HepG2 (cell line): ENCODE results near the gene PHACTR3. TPM values are rescaled to one million over a fixed set of nuclear protein-coding genes. Genes with fewer than 3 reads are reported as not detected.

ENCODE experiments used
- ATAC-seq: fragments of 200-7000 bp; cut with Tn5 transposase; 3 replicates; pipeline ENCODE4 v1.9.1; 2020; ENCODE audit warnings: mild to moderate bottlenecking, moderate library complexity
- BruUV-seq: library from RNA; stranded (reverse); fragments of 400-500 nt; replicated peaks from 2 replicates; lab custom pipeline; 2021; lab: Mats Ljungman, UMichigan
- CTCF ChIA-PET: fragments of 300-600 bp; formaldehyde crosslinking; extraction: SDS; loops from one replicate; lab custom pipeline; 2021; ENCODE audit warnings: low total read pairs, inconsistent platforms, low intra/inter-chr PET ratio; lab: Yijun Ruan, JAX
- POLR2A ChIA-PET: fragments of 350-600 bp; sonication (Branson Sonifier 250); formaldehyde crosslinking; loops from one replicate; lab custom pipeline; 2020; ENCODE audit warnings: antibody characterized with exemption, inconsistent platforms; lab: Yijun Ruan, JAX
- DNase-seq: peaks from one replicate; pipeline ENCODE4 v3.0.0-alpha.2; 2015; ENCODE audit warnings: low spot score
- FAIRE-seq: peaks from 3 replicates; lab custom pipeline; 2011; peaks lifted over from hg19 to GRCh38; lab: Jason Lieb, UNC
- H2AFZ ChIP-seq: one replicate; pipeline ENCODE4 v1.6.1; 2011; ENCODE audit warnings: low read length, inconsistent platforms
- H3K27ac ChIP-seq: fragments of 300-600 bp; 3 replicates; pipeline ENCODE4 v1.8.0; 2011; ENCODE audit warnings: mixed run types, mild to moderate bottlenecking, mixed read lengths, low read length, inconsistent platforms; ENCODE audit not compliant: insufficient read depth; ENCODE audit errors: extremely low read length
- H3K27me3 ChIP-seq, 2 experiments: fragments of 200-600 bp in 1 of 2; 2 replicates in 1 of 2; 3 replicates in 1 of 2; pipeline versions ENCODE4 v1.6.0 to v1.8.0; 2011; ENCODE audit warnings: low read length in 2 of 2, mild to moderate bottlenecking in 2 of 2, moderate library complexity in 2 of 2, inconsistent platforms in 1 of 2; ENCODE audit not compliant: insufficient read depth in 2 of 2, control insufficient read depth in 1 of 2
- H3K36me3 ChIP-seq, 2 experiments: fragments of 200-600 bp in 1 of 2; replicated peaks in 1 of 2; 2 replicates in 1 of 2; 3 replicates in 1 of 2; pipeline versions ENCODE4 v1.5.1 to v1.8.0; 2011; ENCODE audit warnings: low read length in 2 of 2, inconsistent platforms in 1 of 2; ENCODE audit not compliant: insufficient read depth in 2 of 2, control insufficient read depth in 1 of 2
- H3K4me1 ChIP-seq: 2 replicates; pipeline ENCODE4 v1.5.1; 2012; ENCODE audit warnings: low read length, inconsistent platforms; ENCODE audit not compliant: insufficient read depth
- H3K4me2 ChIP-seq: 2 replicates; pipeline ENCODE4 v1.6.0; 2011; ENCODE audit warnings: low read depth, low read length, inconsistent platforms
- H3K4me3 ChIP-seq, 3 experiments: fragments of 200-600 bp in 1 of 3; sonication (generic), shearing (Covaris generic) in 1 of 3; replicated peaks in 1 of 3; 2 replicates each; pipeline ENCODE4 v1.5.1; 2011 to 2016; ENCODE audit warnings: low read length in 3 of 3, inconsistent platforms in 2 of 3, low read depth in 2 of 3, mild to moderate bottlenecking in 2 of 3, control low read depth in 1 of 3, mixed read lengths in 1 of 3; ENCODE audit not compliant: insufficient read depth in 1 of 3
- H3K79me2 ChIP-seq: one replicate; pipeline ENCODE4 v1.6.1; 2011; ENCODE audit warnings: low read length, inconsistent platforms; ENCODE audit not compliant: insufficient read depth
- H3K9ac ChIP-seq: 2 replicates; pipeline ENCODE4 v1.6.0; 2011; ENCODE audit warnings: mild to moderate bottlenecking, low read depth, low read length, inconsistent platforms; ENCODE audit not compliant: insufficient read depth
- H3K9me3 ChIP-seq: 2 replicates; pipeline ENCODE4 v1.5.1; 2012; ENCODE audit warnings: mild to moderate bottlenecking, low read length
- H4K20me1 ChIP-seq: 2 replicates; pipeline ENCODE4 v1.6.0; 2011; ENCODE audit warnings: inconsistent platforms, mild to moderate bottlenecking, low read length, moderate library complexity; ENCODE audit not compliant: insufficient read depth
- AGO1 ChIP-seq: fragments of 200-400 bp; formaldehyde crosslinking; IDR thresholded peaks from 2 replicates; pipeline ENCODE4 v1.6.1; 2017; ENCODE audit warnings: mild to moderate bottlenecking, low read depth, low read length, moderate library complexity; ENCODE audit not compliant: poor library complexity, severe bottlenecking
- ARNT2 ChIP-seq: sonication (generic); formaldehyde crosslinking; IDR thresholded peaks from 2 replicates; pipeline ENCODE4 v1.8.0; 2022; ENCODE audit warnings: mild to moderate bottlenecking, low read depth, missing genetic modification reagents, moderate library complexity
- BHLHE40 ChIP-seq: IDR thresholded peaks from 2 replicates; pipeline ENCODE4 v1.6.1; 2011; ENCODE audit warnings: low read length, improper control_type of control experiment
- BORCS8-MEF2B ChIP-seq: sonication (generic); formaldehyde crosslinking; IDR thresholded peaks from 2 replicates; pipeline ENCODE4 v1.8.0; 2022; ENCODE audit warnings: mild to moderate bottlenecking, missing genetic modification reagents
- DNMT1 ChIP-seq: sonication (generic); formaldehyde crosslinking; IDR thresholded peaks from 2 replicates; pipeline ENCODE4 v1.5.1; 2020; ENCODE audit warnings: mild to moderate bottlenecking, missing genetic modification reagents
- IKZF5 ChIP-seq: IDR thresholded peaks from 2 replicates; pipeline ENCODE4 v1.6.1; 2018; ENCODE audit warnings: missing genetic modification reagents, mild to moderate bottlenecking, missing compliant biosample characterization
- SUZ12 ChIP-seq: fragments of 150-350 bp; IDR thresholded peaks from 2 replicates; pipeline ENCODE4 v1.6.1; 2014; ENCODE audit warnings: low read depth, low read length
- TCF12 ChIP-seq, 2 experiments: fragments of 450-650 bp in 1 of 2; sonication (generic) in 1 of 2; formaldehyde crosslinking in 1 of 2; IDR thresholded peaks; 2 replicates each; pipeline versions ENCODE4 v1.6.1 to v1.8.0; 2017 to 2022; ENCODE audit warnings: antibody characterized with exemption in 1 of 2, mild to moderate bottlenecking in 1 of 2, missing genetic modification reagents in 1 of 2, moderate library complexity in 1 of 2
- ZBTB33 ChIP-seq: sonication (generic); formaldehyde crosslinking; IDR thresholded peaks from 2 replicates; pipeline ENCODE4 v1.4.0; 2020; ENCODE audit warnings: missing genetic modification reagents
- ZEB1 ChIP-seq: IDR thresholded peaks from 2 replicates; pipeline ENCODE4 v1.6.1; 2012; ENCODE audit warnings: mild to moderate bottlenecking, low read depth, inconsistent platforms; ENCODE audit not compliant: insufficient replicate concordance
- ZNF235 ChIP-seq: sonication (generic); formaldehyde crosslinking; IDR thresholded peaks from 2 replicates; pipeline ENCODE4 v1.8.1; 2023; ENCODE audit warnings: mild to moderate bottlenecking, missing genetic modification reagents, borderline replicate concordance
- ZNF709 ChIP-seq: sonication (generic); formaldehyde crosslinking; IDR thresholded peaks from 2 replicates; pipeline ENCODE4 v1.5.0; 2020; ENCODE audit warnings: mild to moderate bottlenecking, missing genetic modification reagents
- WGBS: methylation state at CpG from one replicate; pipeline ENCODE4 v1.1.6; 2017; ENCODE audit warnings: low lambda C conversion rate; 5-methylcytosine and 5-hydroxymethylcytosine counted together
- in situ Hi-C: cut with HindIII; loops from 2 replicates; pipeline ENCODE4 v1.10.0; 2017; ENCODE audit warnings: low pct_unique_long_range_greater_than_20kb; ENCODE audit not compliant: extremely low pct_ligation_motif_present
- intact Hi-C: fragments of 100-400 bp; cut with micrococcal nuclease; formaldehyde crosslinking; loops from one replicate; pipeline ENCODE4 v1.10.0; 2022; ENCODE audit not compliant: unreplicated experiment
- polyA plus RNA-seq, 8 experiments: library from polyadenylated mRNA; depleted of rRNA in 3 of 8; stranded (reverse) in 7 of 8; unstranded in 1 of 8; fragments of >200 nt; fragmentation: Illumina TruSeq in 4 of 8; extraction: Trizol in 4 of 8; gene quantifications; 2 replicates each; pipeline versions ENCODE4 v1.2.1 to v1.2.3, GENCODE V29; 2011 to 2016; ENCODE audit warnings: low read depth in 4 of 8, missing spikeins in 1 of 8, mixed read lengths in 1 of 8; ENCODE audit not compliant: insufficient read depth in 1 of 8
- total RNA-seq, 5 experiments: library from RNA; depleted of rRNA; stranded (reverse); fragments of >200 nt; fragmentation: Illumina TruSeq; extraction: Trizol; gene quantifications; 2 replicates each; pipeline ENCODE4 v1.2.3, GENCODE V29; 2016; ENCODE audit warnings: low read depth in 1 of 5
- TF ChIP-seq, protein P1 (sequence below): sonication (generic); formaldehyde crosslinking; conservative IDR thresholded peaks from 2 replicates; pipeline ENCODE4 v1.8.1; 2023; ENCODE audit warnings: missing genetic modification reagents
- TF ChIP-seq, protein P2 (sequence below): sonication (generic); formaldehyde crosslinking; IDR thresholded peaks from 2 replicates; pipeline ENCODE4 v1.5.0; 2020; ENCODE audit warnings: missing genetic modification reagents, mild to moderate bottlenecking, borderline replicate concordance
- TF ChIP-seq, protein P3 (sequence below): sonication (generic); formaldehyde crosslinking; IDR thresholded peaks from 2 replicates; pipeline ENCODE4 v1.5.0; 2020; ENCODE audit warnings: missing genetic modification reagents
- TF ChIP-seq, protein P4 (sequence below): IDR thresholded peaks from 2 replicates; pipeline ENCODE4 v1.6.1; 2018; ENCODE audit warnings: missing genetic modification reagents

The PHACTR3 gene
- total and polyA plus RNA-seq, 2 of the 13 experiments (the other 11 are each of a cell fraction or from before 2014, with no cell fraction given): not detected

DNA sequence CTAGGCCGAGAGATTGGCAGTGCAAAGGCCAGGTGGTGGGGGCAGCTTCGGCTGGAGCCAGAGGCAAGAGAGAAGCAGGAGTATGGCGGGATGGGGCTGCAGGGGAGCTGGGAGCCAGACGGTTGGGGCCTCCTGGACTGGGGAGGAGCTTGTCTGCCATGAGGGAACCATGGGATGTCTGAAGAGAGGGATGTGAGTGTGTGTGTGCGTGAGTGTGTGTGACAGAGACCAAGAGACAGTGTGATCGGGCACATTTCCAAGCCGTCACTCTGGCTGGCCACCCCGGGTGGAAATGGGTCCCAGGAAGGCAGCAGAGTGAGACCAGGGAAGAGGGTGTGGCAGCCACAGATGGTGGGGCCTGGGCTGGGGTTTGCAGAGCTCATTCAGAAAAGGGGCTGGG lies 13.8 kb downstream of the PHACTR3 start:
- CTCF ChIA-PET: no interaction called here
- FAIRE-seq (no peak), ATAC-seq (no peak), DNase-seq (no peak)
- Histone ChIP-seq H4K20me1 (no peaks in the 10 kb centered on the region), H3K9me3 (no peaks in the 10 kb centered on the region), H3K4me3 (no peak overlapping the region), H3K4me2 (no peak overlapping the region), H3K9ac (no peak overlapping the region), H3K27me3 (peaks cover 10 to 45% of the 10 kb centered on the region in 2 experiments; a peak in 4 of 5 replicates), H3K36me3 (no peaks in the 10 kb centered on the region), H3K4me1 (no peaks in the 10 kb centered on the region), H3K79me2 (no peaks in the 10 kb centered on the region), H3K27ac (no peak overlapping the region), H2AFZ (no peak overlapping the region)
- no TSS peak for BruUV-seq
- 3% methylated on average over 8 of the region's 8 CpGs for WGBS
- intact Hi-C loops (loop anchor here (10.0 kb wide), 1 partner anchor 1617 kb away; no protein-coding TSS in a partner anchor), in situ Hi-C loops (no loop called here)
- POLR2A ChIA-PET: no interaction called here
- TF ChIP-seq ZEB1 (no peak), ZNF235 (CRISPR knock-in tag) (no peak), ZNF709 (CRISPR knock-in tag) (no peak), BORCS8-MEF2B (CRISPR knock-in tag) (no peak), ARNT2 (CRISPR knock-in tag) (no peak), SUZ12 (no peak), IKZF5 (CRISPR knock-in tag) (no peak), TCF12 (IDR thresholded peaks at IDR 0.05) (no peak), TCF12 (CRISPR knock-in tag; IDR thresholded peaks at IDR 0.05) (no peak), DNMT1 (CRISPR knock-in tag) (no peak), ZBTB33 (CRISPR knock-in tag) (no peak), AGO1 (no peak), BHLHE40 (no peak)
- TF ChIP-seq, protein P1, sequence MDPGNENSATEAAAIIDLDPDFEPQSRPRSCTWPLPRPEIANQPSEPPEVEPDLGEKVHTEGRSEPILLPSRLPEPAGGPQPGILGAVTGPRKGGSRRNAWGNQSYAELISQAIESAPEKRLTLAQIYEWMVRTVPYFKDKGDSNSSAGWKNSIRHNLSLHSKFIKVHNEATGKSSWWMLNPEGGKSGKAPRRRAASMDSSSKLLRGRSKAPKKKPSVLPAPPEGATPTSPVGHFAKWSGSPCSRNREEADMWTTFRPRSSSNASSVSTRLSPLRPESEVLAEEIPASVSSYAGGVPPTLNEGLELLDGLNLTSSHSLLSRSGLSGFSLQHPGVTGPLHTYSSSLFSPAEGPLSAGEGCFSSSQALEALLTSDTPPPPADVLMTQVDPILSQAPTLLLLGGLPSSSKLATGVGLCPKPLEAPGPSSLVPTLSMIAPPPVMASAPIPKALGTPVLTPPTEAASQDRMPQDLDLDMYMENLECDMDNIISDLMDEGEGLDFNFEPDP: no peak
- TF ChIP-seq, protein P2, sequence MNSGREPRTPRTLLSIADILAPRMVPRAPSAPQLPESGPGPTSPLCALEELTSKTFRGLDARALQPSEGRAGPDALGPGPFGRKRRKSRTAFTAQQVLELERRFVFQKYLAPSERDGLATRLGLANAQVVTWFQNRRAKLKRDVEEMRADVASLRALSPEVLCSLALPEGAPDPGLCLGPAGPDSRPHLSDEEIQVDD (CRISPR knock-in tag): no peak
- TF ChIP-seq, protein P3, sequence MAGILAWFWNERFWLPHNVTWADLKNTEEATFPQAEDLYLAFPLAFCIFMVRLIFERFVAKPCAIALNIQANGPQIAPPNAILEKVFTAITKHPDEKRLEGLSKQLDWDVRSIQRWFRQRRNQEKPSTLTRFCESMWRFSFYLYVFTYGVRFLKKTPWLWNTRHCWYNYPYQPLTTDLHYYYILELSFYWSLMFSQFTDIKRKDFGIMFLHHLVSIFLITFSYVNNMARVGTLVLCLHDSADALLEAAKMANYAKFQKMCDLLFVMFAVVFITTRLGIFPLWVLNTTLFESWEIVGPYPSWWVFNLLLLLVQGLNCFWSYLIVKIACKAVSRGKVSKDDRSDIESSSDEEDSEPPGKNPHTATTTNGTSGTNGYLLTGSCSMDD: no peak
- TF ChIP-seq, protein P4, sequence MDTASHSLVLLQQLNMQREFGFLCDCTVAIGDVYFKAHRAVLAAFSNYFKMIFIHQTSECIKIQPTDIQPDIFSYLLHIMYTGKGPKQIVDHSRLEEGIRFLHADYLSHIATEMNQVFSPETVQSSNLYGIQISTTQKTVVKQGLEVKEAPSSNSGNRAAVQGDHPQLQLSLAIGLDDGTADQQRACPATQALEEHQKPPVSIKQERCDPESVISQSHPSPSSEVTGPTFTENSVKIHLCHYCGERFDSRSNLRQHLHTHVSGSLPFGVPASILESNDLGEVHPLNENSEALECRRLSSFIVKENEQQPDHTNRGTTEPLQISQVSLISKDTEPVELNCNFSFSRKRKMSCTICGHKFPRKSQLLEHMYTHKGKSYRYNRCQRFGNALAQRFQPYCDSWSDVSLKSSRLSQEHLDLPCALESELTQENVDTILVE (CRISPR knock-in tag): no peak
